ENCODE measurements around the gene KIF2A.

Gene KIF2A

GRCh38 chr5:62315376-62316175 is 9.6 kb downstream of the KIF2A start:
- Histone ChIP-seq H3K4me1 (ENCODE audit: control insufficient read depth, insufficient read depth, low read length) (no peaks in the 10 kb centered on the region), H3K27me3 (ENCODE audit: control insufficient read depth, insufficient read depth, low read length) (no peaks in the 10 kb centered on the region), H3K4me3 (ENCODE audit: low read length) (no peak overlapping the region), H3K36me3 (ENCODE audit: control insufficient read depth, insufficient read depth, low read length) (no peaks in the 10 kb centered on the region), H3K9ac (ENCODE audit: low read length) (no peak overlapping the region), H3K9me3 (ENCODE audit: control insufficient read depth, low read length) (no peaks in the 10 kb centered on the region)

GRCh38 chr5:62316176-62316502 is 10.1 kb downstream of the KIF2A start:
- Histone ChIP-seq H3K4me3 (ENCODE audit: low read length) (no peak overlapping the region), H3K9ac (ENCODE audit: low read length) (no peak overlapping the region), H3K27me3 (ENCODE audit: control insufficient read depth, insufficient read depth, low read length) (no peaks in the 10 kb centered on the region), H3K9me3 (ENCODE audit: control insufficient read depth, low read length) (no peaks in the 10 kb centered on the region), H3K4me1 (ENCODE audit: control insufficient read depth, insufficient read depth, low read length) (no peaks in the 10 kb centered on the region), H3K36me3 (ENCODE audit: control insufficient read depth, insufficient read depth, low read length) (no peaks in the 10 kb centered on the region)

- peaks cover 3% of the 10 kb centered on the region for H3K4me1 ChIP-seq (ENCODE audit: control insufficient read depth, insufficient read depth, low read length)
- no peak overlapping the region for H3K4me3 ChIP-seq (ENCODE audit: low read length)
- no peaks in the 10 kb centered on the region for H3K36me3 ChIP-seq (ENCODE audit: control insufficient read depth, insufficient read depth, low read length)
- H3K9ac ChIP-seq (ENCODE audit: low read length), result no peak overlapping the region
- no peaks in the 10 kb centered on the region for H3K9me3 ChIP-seq (ENCODE audit: control insufficient read depth, low read length)
- no peaks in the 10 kb centered on the region for H3K27me3 ChIP-seq (ENCODE audit: control insufficient read depth, insufficient read depth, low read length)
These were observed 11.8 kb downstream of the KIF2A start for GRCh38 chr5:62317810-62318209.

- H3K9ac ChIP-seq (ENCODE audit: low read length), result no peak overlapping the region
- no peaks in the 10 kb centered on the region for H3K9me3 ChIP-seq (ENCODE audit: control insufficient read depth, low read length)
- H3K27me3 ChIP-seq (ENCODE audit: control insufficient read depth, insufficient read depth, low read length), result no peaks in the 10 kb centered on the region
- no peak overlapping the region for H3K4me3 ChIP-seq (ENCODE audit: low read length)
- H3K4me1 ChIP-seq (ENCODE audit: control insufficient read depth, insufficient read depth, low read length), result peaks cover 3% of the 10 kb centered on the region
- H3K36me3 ChIP-seq (ENCODE audit: control insufficient read depth, insufficient read depth, low read length), result no peaks in the 10 kb centered on the region
These were observed 16.5 kb downstream of the KIF2A start for GRCh38 chr5:62322484-62322883.

DNA sequence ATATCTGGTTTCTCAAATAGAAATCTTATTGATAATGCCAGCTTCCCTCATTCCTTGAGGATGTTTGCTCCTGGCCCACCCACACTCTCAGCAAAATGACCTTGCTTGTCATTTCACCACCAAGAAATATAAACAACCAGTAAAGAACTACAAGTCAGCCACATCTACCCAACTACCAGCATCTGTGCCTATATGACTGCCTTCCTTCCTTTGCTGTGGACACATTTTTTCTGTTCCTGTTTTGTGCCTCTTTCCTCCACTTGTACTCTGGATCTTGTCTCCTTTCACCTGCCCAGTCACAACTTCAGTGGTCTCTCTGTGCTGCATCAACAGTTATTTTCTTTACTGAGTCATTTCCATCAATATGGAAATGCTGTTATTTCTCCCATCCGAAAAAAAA is 20.3 kb downstream of the KIF2A start:
- no peak overlapping the region for H3K4me3 ChIP-seq (ENCODE audit: low read length)
- peaks cover 3% of the 10 kb centered on the region for H3K4me1 ChIP-seq (ENCODE audit: control insufficient read depth, insufficient read depth, low read length)
- no peaks in the 10 kb centered on the region for H3K9me3 ChIP-seq (ENCODE audit: control insufficient read depth, low read length)
- H3K27me3 ChIP-seq (ENCODE audit: control insufficient read depth, insufficient read depth, low read length), result no peaks in the 10 kb centered on the region
- no peak overlapping the region for H3K9ac ChIP-seq (ENCODE audit: low read length)
- no peaks in the 10 kb centered on the region for H3K36me3 ChIP-seq (ENCODE audit: control insufficient read depth, insufficient read depth, low read length)

- H3K4me3 ChIP-seq (ENCODE audit: low read length), result no peak overlapping the region
- no peaks in the 10 kb centered on the region for H3K27me3 ChIP-seq (ENCODE audit: control insufficient read depth, insufficient read depth, low read length)
- H3K4me1 ChIP-seq (ENCODE audit: control insufficient read depth, insufficient read depth, low read length), result peaks cover 3% of the 10 kb centered on the region
- H3K36me3 ChIP-seq (ENCODE audit: control insufficient read depth, insufficient read depth, low read length), result no peaks in the 10 kb centered on the region
- H3K9ac ChIP-seq (ENCODE audit: low read length), result no peak overlapping the region
- H3K9me3 ChIP-seq (ENCODE audit: control insufficient read depth, low read length), result no peaks in the 10 kb centered on the region
These were observed 20.7 kb downstream of the KIF2A start for GRCh38 chr5:62326702-62327101.

- peaks cover 2% of the 10 kb centered on the region for H3K4me1 ChIP-seq (ENCODE audit: control insufficient read depth, insufficient read depth, low read length)
These were observed 21.4 kb downstream of the KIF2A start for GRCh38 chr5:62327138-62328053.

GRCh38 chr5:62328772-62329491 is 22.9 kb downstream of the KIF2A start:
- Histone ChIP-seq H3K36me3 (ENCODE audit: control insufficient read depth, insufficient read depth, low read length) (no peaks in the 10 kb centered on the region), H3K4me3 (ENCODE audit: low read length) (no peak overlapping the region), H3K9ac (ENCODE audit: low read length) (no peak overlapping the region), H3K9me3 (ENCODE audit: control insufficient read depth, low read length) (no peaks in the 10 kb centered on the region), H3K27me3 (ENCODE audit: control insufficient read depth, insufficient read depth, low read length) (no peaks in the 10 kb centered on the region), H3K4me1 (ENCODE audit: control insufficient read depth, insufficient read depth, low read length) (no peaks in the 10 kb centered on the region)

More at GRCh38 chr5:62327138-62328053, 21.4 kb downstream of the KIF2A start:
- Histone ChIP-seq H3K9ac (ENCODE audit: low read length) (no peak overlapping the region), H3K9me3 (ENCODE audit: control insufficient read depth, low read length) (no peaks in the 10 kb centered on the region), H3K27me3 (ENCODE audit: control insufficient read depth, insufficient read depth, low read length) (no peaks in the 10 kb centered on the region), H3K4me3 (ENCODE audit: low read length) (no peak overlapping the region), H3K36me3 (ENCODE audit: control insufficient read depth, insufficient read depth, low read length) (no peaks in the 10 kb centered on the region)

DNA sequence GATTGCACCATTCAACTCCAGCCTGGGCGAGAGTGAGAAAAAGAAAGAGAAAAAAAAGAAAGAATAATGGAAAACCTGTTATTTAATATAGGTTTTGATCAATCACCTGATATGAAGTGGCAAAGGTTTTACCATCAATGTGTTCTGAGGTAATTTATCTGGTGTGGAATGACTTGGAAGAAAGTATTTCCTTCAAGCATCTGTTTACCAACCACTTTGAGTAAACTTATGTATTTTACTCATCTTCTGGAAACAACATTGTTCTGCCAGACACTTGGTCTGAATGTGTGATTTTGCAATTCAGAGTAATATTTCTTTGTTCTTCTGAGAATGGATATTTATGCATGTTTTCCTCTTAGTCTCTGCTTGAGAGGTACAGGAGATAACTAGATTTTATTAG is 24.3 kb downstream of the KIF2A start:
- Histone ChIP-seq H3K4me3 (ENCODE audit: low read length) (no peak overlapping the region), H3K9me3 (ENCODE audit: control insufficient read depth, low read length) (no peaks in the 10 kb centered on the region), H3K36me3 (ENCODE audit: control insufficient read depth, insufficient read depth, low read length) (no peaks in the 10 kb centered on the region), H3K9ac (ENCODE audit: low read length) (no peak overlapping the region), H3K4me1 (ENCODE audit: control insufficient read depth, insufficient read depth, low read length) (no peaks in the 10 kb centered on the region), H3K27me3 (ENCODE audit: control insufficient read depth, insufficient read depth, low read length) (no peaks in the 10 kb centered on the region)

DNA sequence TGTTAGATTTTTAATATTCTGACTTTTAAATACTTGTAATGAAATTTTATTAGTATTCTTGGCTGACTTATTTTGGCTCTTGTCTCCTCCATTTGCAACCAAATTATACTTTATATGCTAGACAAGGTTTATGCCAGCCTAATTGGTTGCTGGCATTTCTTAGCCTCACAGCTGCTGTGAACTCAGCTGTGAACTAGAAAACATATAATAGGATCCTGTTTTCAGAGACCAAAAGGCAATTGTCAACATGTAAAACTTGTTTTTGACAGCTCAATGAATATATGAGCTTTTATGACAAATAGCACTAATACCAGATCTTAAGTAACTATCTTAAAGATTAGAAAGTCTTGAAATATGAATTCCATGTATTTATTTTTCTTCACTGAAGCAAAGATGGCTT is 25.9 kb downstream of the KIF2A start:
- Histone ChIP-seq H3K9ac (ENCODE audit: low read length) (no peak overlapping the region), H3K27me3 (ENCODE audit: control insufficient read depth, insufficient read depth, low read length) (no peaks in the 10 kb centered on the region), H3K4me3 (ENCODE audit: low read length) (no peak overlapping the region), H3K9me3 (ENCODE audit: control insufficient read depth, low read length) (no peaks in the 10 kb centered on the region), H3K36me3 (ENCODE audit: control insufficient read depth, insufficient read depth, low read length) (no peaks in the 10 kb centered on the region), H3K4me1 (ENCODE audit: control insufficient read depth, insufficient read depth, low read length) (no peaks in the 10 kb centered on the region)

DNA sequence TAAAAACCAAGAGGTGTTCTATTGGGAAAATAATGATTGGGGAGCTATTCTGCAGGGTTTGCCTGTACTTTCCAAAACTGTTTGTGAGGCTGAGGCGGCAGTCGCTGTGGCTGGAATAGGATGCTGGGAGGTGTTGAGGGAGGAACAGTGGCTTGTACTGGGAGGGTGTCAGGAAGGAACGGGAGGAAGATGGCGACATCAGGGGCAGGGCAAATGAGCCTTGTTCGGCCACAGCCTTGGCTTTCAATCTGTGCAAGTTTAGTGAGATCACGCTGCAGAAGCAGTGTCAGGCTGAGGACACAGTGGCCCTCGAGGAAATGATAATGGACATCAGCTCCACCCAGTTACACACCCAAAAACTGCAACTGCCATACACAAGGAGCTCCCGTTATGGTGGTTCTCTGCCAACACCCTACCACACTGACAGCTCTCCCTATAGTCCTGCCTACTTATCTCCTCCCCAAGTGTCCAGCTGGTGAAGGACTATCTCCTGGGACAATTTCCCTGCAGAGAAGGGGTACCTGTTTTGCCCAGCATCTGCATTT is 27.3 kb downstream of the KIF2A start:
- Histone ChIP-seq H3K36me3 (ENCODE audit: control insufficient read depth, insufficient read depth, low read length) (no peaks in the 10 kb centered on the region), H3K4me1 (ENCODE audit: control insufficient read depth, insufficient read depth, low read length) (no peaks in the 10 kb centered on the region), H3K9me3 (ENCODE audit: control insufficient read depth, low read length) (no peaks in the 10 kb centered on the region), H3K9ac (ENCODE audit: low read length) (no peak overlapping the region), H3K27me3 (ENCODE audit: control insufficient read depth, insufficient read depth, low read length) (no peaks in the 10 kb centered on the region), H3K4me3 (ENCODE audit: low read length) (no peak overlapping the region)
